C4-2B (cell line): ENCODE measurements around the gene SLC8A1.

Source experiments
- ZFX ChIP-seq: fragments of 450-650 bp; IDR thresholded peaks from 2 replicates; pipeline ENCODE4 v1.6.1; 2017
- TF ChIP-seq, protein P1 (sequence below): fragments of 450-650 bp; conservative IDR thresholded peaks from 2 replicates; pipeline ENCODE4 v1.5.1; 2017; ENCODE audit warnings: mild to moderate bottlenecking

DNA sequence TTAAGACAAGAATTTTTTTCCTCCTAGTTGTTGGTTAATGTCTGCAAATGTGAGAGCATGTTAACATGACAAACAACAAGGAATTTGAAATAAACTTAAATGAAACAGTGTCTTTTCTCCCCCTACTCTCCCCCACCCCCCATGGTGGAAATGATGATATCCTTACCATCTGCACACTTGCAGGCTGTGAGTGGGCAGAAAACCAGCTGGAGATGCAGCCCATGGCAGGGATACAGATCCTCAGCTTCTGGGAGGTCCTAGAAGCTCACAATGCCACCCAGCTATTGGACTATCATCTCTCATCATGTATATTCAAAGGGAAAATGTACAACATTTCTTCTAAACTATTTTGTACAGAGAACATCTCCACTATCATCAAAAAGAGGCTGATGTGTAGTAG is 196.8 kb downstream of the SLC8A1 start:
- TF ChIP-seq, protein P1, sequence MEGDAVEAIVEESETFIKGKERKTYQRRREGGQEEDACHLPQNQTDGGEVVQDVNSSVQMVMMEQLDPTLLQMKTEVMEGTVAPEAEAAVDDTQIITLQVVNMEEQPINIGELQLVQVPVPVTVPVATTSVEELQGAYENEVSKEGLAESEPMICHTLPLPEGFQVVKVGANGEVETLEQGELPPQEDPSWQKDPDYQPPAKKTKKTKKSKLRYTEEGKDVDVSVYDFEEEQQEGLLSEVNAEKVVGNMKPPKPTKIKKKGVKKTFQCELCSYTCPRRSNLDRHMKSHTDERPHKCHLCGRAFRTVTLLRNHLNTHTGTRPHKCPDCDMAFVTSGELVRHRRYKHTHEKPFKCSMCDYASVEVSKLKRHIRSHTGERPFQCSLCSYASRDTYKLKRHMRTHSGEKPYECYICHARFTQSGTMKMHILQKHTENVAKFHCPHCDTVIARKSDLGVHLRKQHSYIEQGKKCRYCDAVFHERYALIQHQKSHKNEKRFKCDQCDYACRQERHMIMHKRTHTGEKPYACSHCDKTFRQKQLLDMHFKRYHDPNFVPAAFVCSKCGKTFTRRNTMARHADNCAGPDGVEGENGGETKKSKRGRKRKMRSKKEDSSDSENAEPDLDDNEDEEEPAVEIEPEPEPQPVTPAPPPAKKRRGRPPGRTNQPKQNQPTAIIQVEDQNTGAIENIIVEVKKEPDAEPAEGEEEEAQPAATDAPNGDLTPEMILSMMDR: no peak
- TF ChIP-seq ZFX: no peak
